H9 (cell line): ENCODE measurements around the gene PARVB. TPM values are rescaled to one million over a fixed set of nuclear protein-coding genes. Genes with fewer than 3 reads are reported as not detected.

Source experiments
- DNase-seq: peaks from one replicate; pipeline ENCODE4 v3.0.0-alpha.2; 2017
- H2AFZ ChIP-seq: one replicate; pipeline ENCODE4 v1.6.1; 2013; ENCODE audit warnings: mild to moderate bottlenecking, low read length, control low read depth, moderate library complexity
- H2AK5ac ChIP-seq: 2 replicates; pipeline ENCODE4 v1.6.1; 2013; ENCODE audit warnings: low read length, control low read depth, mixed read lengths; ENCODE audit not compliant: insufficient read length
- H2BK120ac ChIP-seq: one replicate; pipeline ENCODE4 v1.6.1; 2013; ENCODE audit warnings: low read depth, mild to moderate bottlenecking, low read length, control low read depth, inconsistent platforms; ENCODE audit not compliant: poor library complexity, severe bottlenecking
- H2BK12ac ChIP-seq: 2 replicates; pipeline ENCODE4 v1.6.1; 2013; ENCODE audit warnings: low read length, control low read depth, mixed read lengths, low read depth; ENCODE audit not compliant: insufficient read length
- H2BK15ac ChIP-seq: 2 replicates; pipeline ENCODE4 v1.6.1; 2013; ENCODE audit warnings: low read depth, low read length, control low read depth
- H2BK20ac ChIP-seq: one replicate; pipeline ENCODE4 v1.6.1; 2013; ENCODE audit warnings: low read depth, mild to moderate bottlenecking, low read length, control low read depth, inconsistent platforms; ENCODE audit not compliant: poor library complexity, severe bottlenecking
- H2BK5ac ChIP-seq: 2 replicates; pipeline ENCODE4 v1.6.1; 2013; ENCODE audit warnings: low read length, control low read depth, mixed read lengths; ENCODE audit not compliant: insufficient read length
- H3K14ac ChIP-seq: 2 replicates; pipeline ENCODE4 v1.6.1; 2013; ENCODE audit warnings: low read length, control low read depth; ENCODE audit not compliant: insufficient read depth
- H3K18ac ChIP-seq: 2 replicates; pipeline ENCODE4 v1.6.1; 2013; ENCODE audit warnings: low read depth, mild to moderate bottlenecking, mixed read lengths, low read length, control low read depth; ENCODE audit not compliant: insufficient read length
- H3K23ac ChIP-seq: 2 replicates; pipeline ENCODE4 v1.6.1; 2013; ENCODE audit warnings: low read length, control low read depth, mixed read lengths, low read depth; ENCODE audit not compliant: insufficient read length
- H3K23me2 ChIP-seq: 2 replicates; pipeline ENCODE4 v1.6.1; 2013; ENCODE audit warnings: low read depth, mild to moderate bottlenecking, mixed read lengths, low read length, control low read depth; ENCODE audit not compliant: insufficient read length, poor library complexity, severe bottlenecking
- H3K27ac ChIP-seq: 2 replicates; pipeline ENCODE4 v1.5.1; 2013; ENCODE audit warnings: low read length, control low read depth, mixed read lengths, low read depth; ENCODE audit not compliant: insufficient read length
- H3K27me3 ChIP-seq: 2 replicates; pipeline ENCODE4 v1.6.1; 2013; ENCODE audit warnings: low read length, control low read depth, inconsistent platforms; ENCODE audit not compliant: insufficient read depth
- H3K4ac ChIP-seq: 2 replicates; pipeline ENCODE4 v1.6.1; 2013; ENCODE audit warnings: low read depth, mild to moderate bottlenecking, control low read depth, inconsistent platforms, low read length, moderate library complexity
- H3K4me1 ChIP-seq: 2 replicates; pipeline ENCODE4 v1.6.1; 2013; ENCODE audit warnings: low read length, control low read depth, inconsistent platforms; ENCODE audit not compliant: insufficient read depth
- H3K4me2 ChIP-seq: 2 replicates; pipeline ENCODE4 v1.6.1; 2013; ENCODE audit warnings: low read length, control low read depth, mixed read lengths; ENCODE audit not compliant: insufficient read length, insufficient read depth
- H3K56ac ChIP-seq: 2 replicates; pipeline ENCODE4 v1.6.1; 2013; ENCODE audit warnings: low read depth, mild to moderate bottlenecking, mixed read lengths, low read length, control low read depth; ENCODE audit not compliant: insufficient read length
- H3K79me1 ChIP-seq: 2 replicates; pipeline ENCODE4 v1.6.1; 2013; ENCODE audit warnings: low read depth, mild to moderate bottlenecking, moderate library complexity, low read length, control low read depth, inconsistent platforms; ENCODE audit not compliant: insufficient read depth, poor library complexity, severe bottlenecking
- H3K79me2 ChIP-seq: 2 replicates; pipeline ENCODE4 v1.6.1; 2013; ENCODE audit warnings: low read length, control low read depth, inconsistent platforms; ENCODE audit not compliant: insufficient read depth
- H3K9ac ChIP-seq: 2 replicates; pipeline ENCODE4 v1.6.1; 2013; ENCODE audit warnings: low read length, control low read depth, mixed read lengths; ENCODE audit not compliant: insufficient read length; ENCODE audit errors: extremely low read depth
- H3K9me3 ChIP-seq: one replicate; pipeline ENCODE4 v1.6.1; 2013; ENCODE audit warnings: low read depth, low read length, inconsistent platforms; ENCODE audit not compliant: control insufficient read depth
- H3T11ph ChIP-seq: one replicate; pipeline ENCODE4 v1.6.1; 2013; ENCODE audit warnings: mild to moderate bottlenecking, low read length, control low read depth, inconsistent platforms
- H4K20me1 ChIP-seq: one replicate; pipeline ENCODE4 v1.6.1; 2013; ENCODE audit not compliant: control insufficient read depth, insufficient read length, insufficient read depth
- H4K5ac ChIP-seq: 2 replicates; pipeline ENCODE4 v1.6.1; 2013; ENCODE audit warnings: low read depth, mild to moderate bottlenecking, mixed read lengths, low read length, control low read depth; ENCODE audit not compliant: insufficient read length
- H4K8ac ChIP-seq: replicated peaks from 2 replicates; pipeline ENCODE4 v1.6.1; 2013; ENCODE audit warnings: low read length, control low read depth, mixed read lengths, low read depth; ENCODE audit not compliant: insufficient read length
- H4K91ac ChIP-seq: 2 replicates; pipeline ENCODE4 v1.6.1; 2013; ENCODE audit warnings: low read depth, mild to moderate bottlenecking, moderate library complexity, mixed read lengths, low read length, control low read depth; ENCODE audit not compliant: insufficient read length
- H3K27ac Mint-ChIP-seq, 3 experiments: 2 replicates in 2 of 3; 3 replicates in 1 of 3; pipeline ENCODE4 v1.8.0; 2020 to 2021; ENCODE audit warnings: mixed read lengths in 3 of 3, mild to moderate bottlenecking in 1 of 3, moderate library complexity in 1 of 3
- H3K27me3 Mint-ChIP-seq: 2 replicates; pipeline ENCODE4 v1.8.0; 2021; ENCODE audit warnings: low read depth, mild to moderate bottlenecking, moderate library complexity, mixed read lengths
- H3K36me3 Mint-ChIP-seq, 3 experiments: 2 replicates in 2 of 3; 3 replicates in 1 of 3; pipeline ENCODE4 v1.8.0; 2020 to 2021; ENCODE audit warnings: low read depth in 3 of 3, mixed read lengths in 3 of 3; ENCODE audit not compliant: insufficient read depth in 1 of 3
- H3K4me1 Mint-ChIP-seq, 2 experiments: 2 replicates each; pipeline ENCODE4 v1.8.0; 2020; ENCODE audit warnings: mixed read lengths in 2 of 2
- H3K4me3 Mint-ChIP-seq, 2 experiments: 2 replicates in 1 of 2; 3 replicates in 1 of 2; pipeline ENCODE4 v1.8.0; 2020 to 2021; ENCODE audit warnings: mild to moderate bottlenecking in 2 of 2, mixed read lengths in 2 of 2, moderate library complexity in 1 of 2
- H3K9me3 Mint-ChIP-seq, 2 experiments: 2 replicates in 1 of 2; 3 replicates in 1 of 2; pipeline ENCODE4 v1.8.0; 2020; ENCODE audit warnings: mild to moderate bottlenecking in 2 of 2, mixed read lengths in 2 of 2, moderate library complexity in 1 of 2
- CTCF ChIP-seq: fragments of 200-600 bp; sonication (generic); conservative IDR thresholded peaks from 3 replicates; pipeline ENCODE4 v1.8.0; 2021; ENCODE audit warnings: antibody characterized with exemption, mild to moderate bottlenecking
- WGBS: extraction: QIAGEN DNeasy Blood & Tissue Kit; methylation state at CpG from one replicate; pipeline ENCODE4 v1.1.7; 2013; ENCODE audit warnings: missing lambda C conversion rate, low lambda C conversion rate, mixed read lengths; ENCODE audit not compliant: insufficient read length; ENCODE audit errors: extremely low coverage; 5-methylcytosine and 5-hydroxymethylcytosine counted together
- total RNA-seq: library from RNA; stranded (reverse); gene quantifications from 2 replicates; pipeline ENCODE4 v1.2.1, GENCODE V29; 2021

The PARVB gene
- total RNA-seq, 1 experiment from 2014 or later: 15.6 TPM

- no peak overlapping the region for H3K4ac ChIP-seq
- no peak overlapping the region for H2BK15ac ChIP-seq
- Mint-ChIP-seq H3K36me3 (no peaks in the 10 kb centered on the region; a peak in 2 of 7 replicates), H3K27ac (peak overlapping the region in 2 of 3 experiments; percentile 13 to 56; a peak in 3 of 7 replicates), H3K4me3 (no peak overlapping the region), H3K9me3 (no peaks in the 10 kb centered on the region), H3K27me3 (no peaks in the 10 kb centered on the region; the same call in none of the 2 replicates), H3K4me1 (peaks cover 26 to 30% of the 10 kb centered on the region in 2 experiments)
- no peak overlapping the region for H3K18ac ChIP-seq
- no CpG with 5 or more reads among the region's 17 CpGs for WGBS
- H3K14ac ChIP-seq: no peak overlapping the region
- no peak overlapping the region for H2BK5ac ChIP-seq
- H3K9me3 ChIP-seq: no peaks in the 10 kb centered on the region
- no peaks in the 10 kb centered on the region for H3K23me2 ChIP-seq
- H2BK120ac ChIP-seq: no peak overlapping the region
- no peak overlapping the region for H2BK12ac ChIP-seq
- H3K9ac ChIP-seq: no peak overlapping the region
- no peak overlapping the region for H2AFZ ChIP-seq
- no peaks in the 10 kb centered on the region; the same call in 1 of the 2 replicates for H3K4me1 ChIP-seq
- no peak overlapping the region for H4K8ac ChIP-seq
- H4K5ac ChIP-seq: no peak overlapping the region
- H3K79me2 ChIP-seq: no peaks in the 10 kb centered on the region
- H2BK20ac ChIP-seq: no peak overlapping the region
- H3T11ph ChIP-seq: no peak overlapping the region
- no peak for DNase-seq
- H3K4me2 ChIP-seq: no peak overlapping the region
- no peak overlapping the region for H2AK5ac ChIP-seq
- no peak overlapping the region for H3K23ac ChIP-seq
- H4K20me1 ChIP-seq: no peaks in the 10 kb centered on the region
- H4K91ac ChIP-seq: no peak overlapping the region
- no peak overlapping the region for H3K56ac ChIP-seq
- H3K79me1 ChIP-seq: no peaks in the 10 kb centered on the region
- TF ChIP-seq CTCF: no peak
- H3K27ac ChIP-seq: no peak overlapping the region
- no peaks in the 10 kb centered on the region for H3K27me3 ChIP-seq
Measured at GRCh38 chr22:44086271-44087088, 62.4 kb downstream of the PARVB start.
